Thymus (tissue), 11 donors: Measurements from ENCODE around the gene PPP1R16B. TPM values are rescaled to one million over a fixed set of nuclear protein-coding genes. Genes with fewer than 3 reads are reported as not detected.
"Not testable (repeated sequence)": the region's sequence is repeated elsewhere in the genome, so short reads cannot be mapped to it uniquely, and the experiment has no call there.

Experiments
- DNase-seq, 9 donors: peaks; one replicate each; pipeline ENCODE4 v3.0.0-alpha.2; 2013; ENCODE audit warnings: low spot score in 9 of 9, low read depth in 6 of 9, missing footprints in 1 of 9
- H3K27ac ChIP-seq, 2 donors: one replicate each; pipeline ENCODE4 v1.5.1; 2013; ENCODE audit warnings: control low read depth in 1 of 2, low read depth in 1 of 2, low read length in 1 of 2, mild to moderate bottlenecking in 1 of 2, moderate library complexity in 1 of 2
- H3K27me3 ChIP-seq, 2 donors: one replicate each; pipeline ENCODE4 v1.5.1; 2013; ENCODE audit warnings: low read length in 1 of 2; ENCODE audit not compliant: control insufficient read depth in 2 of 2, insufficient read depth in 1 of 2
- H3K36me3 ChIP-seq, 2 donors: one replicate each; pipeline ENCODE4 v1.5.1; 2013; ENCODE audit warnings: low read length in 1 of 2, mild to moderate bottlenecking in 1 of 2, moderate library complexity in 1 of 2; ENCODE audit not compliant: control insufficient read depth in 2 of 2, insufficient read depth in 2 of 2
- H3K4me1 ChIP-seq, 2 donors: one replicate each; pipeline ENCODE4 v1.5.1; 2013; ENCODE audit warnings: low read length in 2 of 2; ENCODE audit not compliant: control insufficient read depth in 2 of 2, insufficient read depth in 2 of 2
- H3K4me3 ChIP-seq, 2 donors: one replicate each; pipeline ENCODE4 v1.5.1; 2013; ENCODE audit warnings: low read length in 2 of 2, control low read depth in 1 of 2, mild to moderate bottlenecking in 1 of 2
- H3K9me3 ChIP-seq, 2 donors: one replicate each; pipeline ENCODE4 v1.5.1; 2013; ENCODE audit warnings: low read length in 1 of 2, mild to moderate bottlenecking in 1 of 2; ENCODE audit not compliant: control insufficient read depth in 2 of 2, insufficient read depth in 1 of 2
- WGBS: extraction: QIAGEN DNeasy Blood & Tissue Kit; methylation state at CpG from one replicate; pipeline ENCODE4 v1.1.7; 2013; 5-methylcytosine and 5-hydroxymethylcytosine counted together
- polyA plus RNA-seq: library from polyadenylated mRNA; stranded (reverse); fragments of 200-250 nt; gene quantifications from one replicate; pipeline ENCODE4 v1.2.3, GENCODE V29; 2013
- total RNA-seq: library from RNA; stranded (reverse); fragments of 120-200 nt; gene quantifications from one replicate; pipeline ENCODE4 v1.2.4, GENCODE V29; 2013
- donor health status: healthy.

Gene PPP1R16B
- total and polyA plus RNA-seq, 2 donors: 13.8 to 16.8 TPM

GRCh38 chr20:38946836-38947235 lies 141.3 kb downstream of the PPP1R16B start:
- H3K36me3 ChIP-seq: peaks cover 52 to 67% of the 10 kb centered on the region in 2 donors
- no peaks in the 10 kb centered on the region for H3K9me3 ChIP-seq
- H3K27ac ChIP-seq: no peak overlapping the region
- DNase-seq: no peak
- H3K27me3 ChIP-seq: no peaks in the 10 kb centered on the region
- H3K4me3 ChIP-seq: no peak overlapping the region
- 98% methylated on average over 3 of the region's 3 CpGs for WGBS
- H3K4me1 ChIP-seq: no peaks in the 10 kb centered on the region

DNA sequence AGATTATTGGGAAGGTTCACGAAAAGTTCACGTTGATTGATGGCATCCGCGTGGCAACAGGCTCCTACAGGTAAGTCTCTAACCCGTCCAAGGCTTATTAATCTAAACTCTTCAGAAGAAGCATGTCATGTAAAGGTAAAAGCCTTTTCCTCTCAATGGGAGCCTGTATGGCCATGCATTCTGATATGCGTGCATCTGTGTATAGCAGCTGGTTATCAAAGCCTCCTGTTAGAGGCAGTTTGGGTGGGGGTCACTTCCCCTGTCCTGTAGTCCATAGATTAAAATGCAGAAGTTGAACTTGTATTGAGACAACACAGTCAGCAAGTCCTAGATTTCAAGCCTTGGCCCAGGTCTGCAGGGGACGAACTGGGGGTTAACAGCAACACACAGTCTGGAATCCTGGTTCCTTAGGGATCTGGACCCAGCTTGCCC lies 142.4 kb downstream of the PPP1R16B start:
- WGBS: 88% methylated on average over 7 of the region's 7 CpGs
- DNase-seq: no peak
- H3K36me3 ChIP-seq: peaks cover 54 to 66% of the 10 kb centered on the region in 2 donors

GRCh38 chr20:38950254-38950653 lies 144.8 kb downstream of the PPP1R16B start:
- Histone ChIP-seq H3K36me3 (peaks cover 53 to 65% of the 10 kb centered on the region in 2 donors), H3K27ac (no peak overlapping the region), H3K27me3 (no peaks in the 10 kb centered on the region), H3K9me3 (no peaks in the 10 kb centered on the region), H3K4me3 (no peak overlapping the region), H3K4me1 (no peaks in the 10 kb centered on the region)
- 72% methylated on average over 2 of the region's 2 CpGs for WGBS
- no peak for DNase-seq

More for the DNA sequence above, 142.4 kb downstream of the PPP1R16B start:
- Histone ChIP-seq H3K4me1 (no peaks in the 10 kb centered on the region), H3K4me3 (no peak overlapping the region), H3K27ac (no peak overlapping the region), H3K9me3 (no peaks in the 10 kb centered on the region), H3K27me3 (no peaks in the 10 kb centered on the region)

- no peak for DNase-seq
- peaks cover 53 to 59% of the 10 kb centered on the region in 2 donors for H3K36me3 ChIP-seq
- WGBS: 98% methylated on average over 9 of the region's 9 CpGs
Observed at GRCh38 chr20:38951611-38952010, 146.1 kb downstream of the PPP1R16B start.

GRCh38 chr20:38952153-38952552 lies 146.7 kb downstream of the PPP1R16B start:
- no peak for DNase-seq
- no peaks in the 10 kb centered on the region for H3K4me1 ChIP-seq
- no peak overlapping the region for H3K27ac ChIP-seq
- no peak overlapping the region for H3K4me3 ChIP-seq
- WGBS: 98% methylated on average over 6 of the region's 6 CpGs
- no peaks in the 10 kb centered on the region for H3K9me3 ChIP-seq
- no peaks in the 10 kb centered on the region for H3K27me3 ChIP-seq
- peaks cover 52 to 59% of the 10 kb centered on the region in 2 donors for H3K36me3 ChIP-seq

More at GRCh38 chr20:38951611-38952010, 146.1 kb downstream of the PPP1R16B start:
- Histone ChIP-seq H3K27ac (no peak overlapping the region), H3K9me3 (no peaks in the 10 kb centered on the region), H3K4me1 (no peaks in the 10 kb centered on the region), H3K27me3 (no peaks in the 10 kb centered on the region), H3K4me3 (no peak overlapping the region)

DNA sequence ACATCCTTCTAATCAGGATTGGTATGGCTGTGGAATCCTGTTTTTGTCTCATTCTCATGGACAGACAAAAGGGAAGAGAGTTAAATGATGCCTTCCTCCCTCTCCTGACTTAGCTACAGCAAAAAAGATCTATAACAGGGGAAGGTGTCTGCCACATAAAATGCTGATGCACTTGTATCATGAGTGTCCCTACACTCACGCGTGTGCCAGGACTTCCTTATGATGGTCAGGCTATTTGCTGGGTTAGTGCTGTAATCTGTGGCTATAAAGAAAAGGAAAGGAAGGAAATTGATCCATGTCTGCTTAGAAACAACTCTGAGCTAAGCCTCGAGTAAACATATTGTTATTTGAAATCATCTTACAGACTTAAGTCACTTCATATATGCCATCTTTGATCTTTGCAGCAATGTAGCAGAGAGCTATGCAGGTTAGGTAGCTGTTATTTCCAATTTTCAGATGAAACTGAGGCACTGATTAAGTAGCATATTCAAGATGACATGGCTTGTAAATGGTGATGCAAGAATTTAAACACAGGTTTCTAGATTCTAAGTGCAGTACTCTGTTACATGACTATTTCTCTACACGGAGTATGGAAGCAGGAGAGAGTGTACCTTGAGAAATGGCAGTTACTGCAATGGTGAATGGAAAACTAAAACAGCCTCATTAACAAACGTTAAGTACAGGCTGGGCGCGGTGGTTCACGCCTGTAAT lies 148.3 kb downstream of the PPP1R16B start:
- Histone ChIP-seq H3K27me3 (no peaks in the 10 kb centered on the region), H3K4me3 (no peak overlapping the region), H3K27ac (no peak overlapping the region), H3K36me3 (peaks cover 42 to 46% of the 10 kb centered on the region in 2 donors), H3K4me1 (no peaks in the 10 kb centered on the region), H3K9me3 (no peaks in the 10 kb centered on the region)
- WGBS: 98% methylated on average over 8 of the region's 8 CpGs
- DNase-seq: no peak

DNA sequence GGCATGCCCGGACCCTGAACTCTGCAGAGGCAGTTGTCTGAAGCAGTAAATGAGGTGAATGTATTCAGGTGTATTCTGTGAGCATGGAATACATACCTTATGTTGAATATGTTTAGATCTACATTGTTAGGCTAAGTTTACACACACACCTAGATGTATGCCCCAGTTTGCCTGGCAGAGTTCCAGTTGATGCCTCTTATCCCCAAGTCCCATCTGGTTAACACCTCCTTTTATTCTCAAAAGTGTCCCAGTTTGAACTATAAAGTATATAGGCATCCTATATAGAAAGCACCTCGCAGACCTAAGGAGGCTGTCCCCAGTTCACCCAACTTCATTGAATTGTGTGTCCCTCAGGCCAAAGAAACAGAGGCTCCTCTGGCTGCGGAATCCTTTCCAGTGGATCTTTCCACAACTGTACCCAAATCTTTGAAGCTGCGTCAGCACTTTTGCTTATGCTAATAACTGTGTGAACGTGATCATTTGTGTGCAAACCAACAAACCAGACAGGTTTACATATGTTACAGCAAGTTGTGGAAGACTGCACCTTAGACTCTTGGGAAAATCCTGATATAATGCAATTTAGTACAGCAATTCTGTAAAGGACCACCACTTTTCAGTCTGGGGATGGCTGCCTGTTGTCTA lies 151.9 kb downstream of the PPP1R16B start:
- 99% methylated on average over 5 of the region's 5 CpGs for WGBS
- Histone ChIP-seq H3K4me3 (no peak overlapping the region), H3K4me1 (peaks cover 3 to 8% of the 10 kb centered on the region in 2 donors), H3K36me3 (peaks cover 9 to 17% of the 10 kb centered on the region in 2 donors), H3K27ac (no peak overlapping the region), H3K27me3 (no peaks in the 10 kb centered on the region), H3K9me3 (no peaks in the 10 kb centered on the region)
- no peak for DNase-seq

DNA sequence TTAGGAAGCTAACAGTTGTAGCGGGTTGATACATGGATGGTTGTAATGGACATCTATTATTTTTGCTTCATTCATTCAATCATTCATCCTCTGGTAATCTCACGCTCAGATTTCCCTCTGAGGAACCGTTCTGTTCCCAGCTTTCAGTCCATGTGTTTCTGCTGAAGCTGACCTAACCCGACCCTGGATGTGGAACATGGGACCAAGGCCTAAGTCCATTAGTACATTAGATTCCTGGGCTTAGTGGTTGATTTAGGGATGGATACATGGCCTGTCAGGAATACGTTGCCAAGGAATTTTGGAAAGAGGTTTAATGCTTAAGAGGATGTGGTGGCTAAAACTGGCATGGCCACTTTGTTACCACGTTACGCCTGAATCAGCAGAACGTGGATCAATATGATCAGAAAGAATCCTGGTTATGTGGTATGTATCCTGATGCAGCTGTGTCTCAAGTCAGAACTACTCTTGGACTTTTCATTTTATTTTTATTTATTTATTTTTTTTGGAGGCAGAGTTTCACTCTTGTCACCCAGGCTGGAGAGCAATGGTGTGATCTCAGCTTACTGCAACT lies 152.5 kb downstream of the PPP1R16B start:
- Histone ChIP-seq H3K4me1 (peaks cover 5 to 8% of the 10 kb centered on the region in 2 donors), H3K27me3 (no peaks in the 10 kb centered on the region), H3K9me3 (no peaks in the 10 kb centered on the region), H3K36me3 (peaks cover 8 to 13% of the 10 kb centered on the region in 2 donors), H3K27ac (no peak overlapping the region), H3K4me3 (no peak overlapping the region)
- 93% methylated on average over 8 of the region's 8 CpGs for WGBS
- DNase-seq: no peak

DNA sequence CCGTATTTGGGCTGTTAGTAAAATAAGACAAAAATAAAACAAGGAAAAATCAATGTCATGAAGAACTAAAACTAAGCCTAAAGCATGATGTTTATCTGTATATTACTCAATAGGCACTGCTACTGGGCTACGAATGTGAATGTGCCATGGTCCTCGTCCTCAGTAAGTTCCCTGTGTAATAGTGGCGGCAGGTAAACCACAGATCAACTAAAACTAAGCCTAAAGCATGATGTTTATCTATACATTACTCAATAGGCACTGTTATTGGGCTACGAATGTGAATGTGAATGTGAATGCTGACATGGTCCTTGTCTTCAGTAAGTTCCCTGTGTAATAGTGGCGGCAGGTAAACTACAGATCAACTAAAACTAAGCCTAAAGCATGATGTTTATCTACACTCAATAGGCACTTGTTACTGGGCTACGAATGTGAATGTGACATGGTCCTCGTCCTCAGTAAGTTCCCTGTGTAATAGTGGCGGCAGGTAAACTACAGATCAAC lies 154.7 kb downstream of the PPP1R16B start:
- H3K4me3 ChIP-seq, H3K27ac ChIP-seq, H3K9me3 ChIP-seq, H3K27me3 ChIP-seq, H3K36me3 ChIP-seq, H3K4me1 ChIP-seq, DNase-seq: not testable (repeated sequence)
- 92% methylated on average over 9 of the region's 9 CpGs for WGBS
